GM12873 (cell line): Measurements from ENCODE around the gene CD101.

Experiments
- TF ChIP-seq, protein P1 (sequence below): IDR thresholded peaks from 2 replicates; pipeline ENCODE4 v1.5.1; 2012; ENCODE audit warnings: low read depth, mild to moderate bottlenecking, moderate library complexity, low read length, control low read depth; ENCODE audit not compliant: insufficient read depth; ENCODE audit errors: missing control alignments

Gene CD101

DNA sequence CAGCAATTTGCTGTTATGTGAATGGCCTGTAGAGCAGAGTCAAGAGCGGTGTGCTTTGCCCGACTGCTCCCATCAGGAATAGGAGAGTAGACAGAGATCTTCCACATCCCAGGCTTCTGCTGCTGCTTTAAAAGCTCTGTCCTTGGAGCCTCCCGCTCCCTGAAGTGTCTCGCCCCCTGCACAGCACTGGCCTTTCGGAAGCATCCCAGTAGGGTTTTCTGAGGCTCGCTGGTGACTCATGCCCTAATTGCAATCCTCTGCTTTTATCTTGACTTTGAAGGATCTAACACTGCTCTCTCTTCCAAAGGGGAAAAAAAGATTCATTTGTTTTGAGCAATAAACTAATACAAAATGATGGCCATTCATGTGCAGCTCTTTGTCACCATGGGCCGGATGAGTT, 13.3 kb upstream of the CD101 start:
- TF ChIP-seq, protein P1, sequence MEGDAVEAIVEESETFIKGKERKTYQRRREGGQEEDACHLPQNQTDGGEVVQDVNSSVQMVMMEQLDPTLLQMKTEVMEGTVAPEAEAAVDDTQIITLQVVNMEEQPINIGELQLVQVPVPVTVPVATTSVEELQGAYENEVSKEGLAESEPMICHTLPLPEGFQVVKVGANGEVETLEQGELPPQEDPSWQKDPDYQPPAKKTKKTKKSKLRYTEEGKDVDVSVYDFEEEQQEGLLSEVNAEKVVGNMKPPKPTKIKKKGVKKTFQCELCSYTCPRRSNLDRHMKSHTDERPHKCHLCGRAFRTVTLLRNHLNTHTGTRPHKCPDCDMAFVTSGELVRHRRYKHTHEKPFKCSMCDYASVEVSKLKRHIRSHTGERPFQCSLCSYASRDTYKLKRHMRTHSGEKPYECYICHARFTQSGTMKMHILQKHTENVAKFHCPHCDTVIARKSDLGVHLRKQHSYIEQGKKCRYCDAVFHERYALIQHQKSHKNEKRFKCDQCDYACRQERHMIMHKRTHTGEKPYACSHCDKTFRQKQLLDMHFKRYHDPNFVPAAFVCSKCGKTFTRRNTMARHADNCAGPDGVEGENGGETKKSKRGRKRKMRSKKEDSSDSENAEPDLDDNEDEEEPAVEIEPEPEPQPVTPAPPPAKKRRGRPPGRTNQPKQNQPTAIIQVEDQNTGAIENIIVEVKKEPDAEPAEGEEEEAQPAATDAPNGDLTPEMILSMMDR, result no peak

DNA sequence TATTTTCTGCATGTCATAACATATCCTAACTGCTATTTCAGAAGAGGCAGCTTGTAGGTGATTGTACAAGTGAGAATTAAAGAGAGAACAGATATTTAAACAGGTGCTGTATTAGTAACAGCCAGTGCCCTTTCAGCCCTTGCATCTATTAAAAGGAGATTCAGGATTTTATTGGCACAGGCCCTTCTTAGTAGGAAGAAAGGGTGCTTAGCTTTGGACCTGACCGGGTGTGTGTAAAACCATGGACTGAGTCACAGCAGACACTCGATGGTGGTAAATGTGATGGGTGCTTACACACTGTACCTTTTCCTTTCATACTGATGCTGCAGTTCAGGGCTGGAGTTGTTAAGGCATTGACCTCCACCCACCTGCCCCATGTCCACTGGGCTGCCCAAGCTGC, 12.7 kb upstream of the CD101 start:
- TF ChIP-seq, protein P1, result no peak

DNA sequence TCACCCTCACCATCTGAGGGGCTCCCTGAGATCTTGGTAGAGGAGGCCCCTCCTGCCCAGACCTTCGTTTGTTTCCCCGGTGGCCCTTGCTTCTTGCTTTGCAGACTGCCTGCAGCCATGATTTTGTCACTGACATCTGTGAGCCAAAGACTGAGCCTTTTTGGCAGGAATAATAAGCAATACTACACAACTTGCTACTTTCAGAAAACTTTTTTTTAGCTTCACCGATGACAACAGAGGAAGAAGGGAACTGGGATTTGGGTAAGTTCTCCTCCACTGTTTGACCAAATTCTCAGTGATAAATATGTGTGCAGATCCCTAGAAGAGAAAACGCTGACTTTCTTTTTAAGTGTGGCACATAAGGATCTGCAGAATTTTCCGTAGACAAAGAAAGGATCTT, 11.7 kb upstream of the CD101 start:
- TF ChIP-seq, protein P1, result no peak

DNA sequence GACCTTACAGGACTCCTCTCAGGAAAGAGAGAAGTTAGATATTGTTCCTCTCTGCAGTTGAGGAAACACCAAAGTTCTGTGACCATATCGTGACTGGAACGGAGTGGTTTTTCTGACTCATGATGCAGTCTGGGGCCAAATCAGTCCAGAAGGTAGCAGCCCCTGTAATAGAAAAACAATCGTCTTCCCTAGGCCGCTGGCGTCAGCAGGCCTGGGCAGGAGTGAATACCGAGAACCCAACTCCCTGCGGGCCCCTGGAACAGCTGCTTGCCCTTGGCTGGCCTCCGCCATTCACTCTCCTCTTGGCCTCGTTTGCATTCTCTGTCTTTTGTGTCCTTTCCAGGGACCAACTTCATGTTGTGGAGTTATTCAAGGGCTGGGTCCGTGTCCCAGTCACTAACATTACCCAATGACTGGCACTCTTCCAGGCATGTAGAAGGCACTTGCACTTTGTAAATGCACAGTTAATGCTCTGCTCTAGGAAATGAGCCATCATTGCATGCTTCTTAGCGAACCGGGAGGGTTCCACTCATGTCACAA, 10.9 kb upstream of the CD101 start:
- TF ChIP-seq, protein P1, result no peak

DNA sequence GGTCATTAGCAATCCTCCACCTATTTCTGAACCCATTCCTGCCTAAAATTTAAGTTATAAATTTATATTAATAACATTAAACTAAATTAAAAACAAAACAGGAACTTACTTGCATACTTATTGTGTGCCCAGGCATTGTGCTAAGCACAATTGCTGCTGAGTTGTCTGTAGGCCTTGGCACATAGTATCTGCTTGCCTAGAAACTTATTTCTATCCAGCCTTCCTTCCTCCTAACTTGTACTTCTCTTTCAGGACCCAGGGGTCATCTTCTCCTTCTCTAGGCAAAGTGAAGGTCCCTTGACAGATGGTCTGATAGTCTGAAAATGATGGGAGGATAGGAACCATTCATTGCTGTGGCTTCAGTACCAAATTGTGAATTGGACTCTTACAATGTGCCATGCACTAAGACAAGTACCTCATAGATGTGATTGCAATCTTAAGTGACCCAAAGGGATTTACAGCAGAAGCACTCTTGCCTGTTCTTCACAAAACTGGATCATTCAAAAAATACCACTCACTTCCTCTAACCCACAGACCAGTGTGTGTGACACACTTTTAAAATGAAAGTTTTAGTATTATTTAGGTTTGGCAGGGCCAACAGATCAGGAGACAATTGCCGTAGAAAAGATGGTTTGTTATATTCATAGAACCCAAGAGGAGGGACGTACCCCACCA, 10.3 kb upstream of the CD101 start:
- TF ChIP-seq, protein P1, result no peak

DNA sequence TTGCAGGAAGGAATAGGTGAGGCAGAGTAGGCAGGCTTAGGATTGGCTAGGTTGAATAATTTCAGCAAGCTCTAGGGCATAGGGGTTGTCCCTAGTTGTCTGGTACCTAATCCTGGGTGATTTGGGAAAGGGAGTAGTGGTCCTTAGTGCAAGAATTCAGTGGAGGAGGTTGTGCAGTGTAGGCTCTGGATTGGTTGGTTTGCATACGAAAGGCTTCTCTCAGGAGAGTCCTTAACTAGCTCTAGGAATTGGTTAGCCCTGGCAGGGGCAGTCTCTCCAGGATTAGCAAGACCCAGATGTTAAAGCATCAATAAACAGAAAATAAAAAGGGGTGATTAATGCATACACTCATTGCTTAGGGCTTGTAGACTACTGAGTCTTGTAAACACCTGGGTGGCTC, 9.6 kb upstream of the CD101 start:
- TF ChIP-seq, protein P1, result no peak

DNA sequence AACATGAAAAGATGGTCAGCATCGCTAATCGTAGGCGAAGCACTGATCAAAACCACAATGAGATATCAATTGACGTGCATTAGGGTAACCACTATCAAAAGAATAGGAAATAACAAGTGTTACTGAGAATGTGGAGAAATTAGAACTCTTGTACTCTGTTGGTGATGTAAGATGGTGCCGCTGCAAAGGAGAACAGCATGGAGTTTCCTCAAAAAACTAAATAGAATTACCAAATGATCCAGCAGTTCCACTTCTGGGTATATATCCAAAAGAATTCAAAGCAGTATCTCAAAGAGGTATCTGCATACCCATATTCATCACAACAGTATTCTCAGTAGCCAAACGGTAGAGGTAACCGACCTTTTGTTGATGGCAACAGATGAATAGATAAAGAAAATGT, 8.3 kb upstream of the CD101 start:
- TF ChIP-seq, protein P1, result no peak

DNA sequence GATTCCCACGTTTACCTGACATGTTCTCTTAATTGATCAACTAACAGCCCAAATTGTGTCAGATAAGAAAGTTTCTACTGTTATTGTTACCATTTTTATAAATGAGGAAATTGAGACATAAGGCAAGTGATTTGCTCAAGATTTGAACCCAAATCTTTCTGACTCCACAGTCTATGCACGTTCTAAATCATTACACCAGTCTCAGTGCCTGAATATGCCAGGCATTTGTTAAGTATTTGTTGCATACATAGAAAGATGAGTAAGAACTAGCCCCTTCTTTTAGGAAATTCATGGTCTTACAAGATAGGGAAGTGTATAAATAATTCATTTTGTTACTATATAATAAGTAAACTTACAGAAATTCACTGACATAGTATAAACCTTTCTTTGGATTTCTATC, 7.1 kb upstream of the CD101 start:
- TF ChIP-seq, protein P1, result no peak
